ENCODE data around the gene PER1.

DNA sequence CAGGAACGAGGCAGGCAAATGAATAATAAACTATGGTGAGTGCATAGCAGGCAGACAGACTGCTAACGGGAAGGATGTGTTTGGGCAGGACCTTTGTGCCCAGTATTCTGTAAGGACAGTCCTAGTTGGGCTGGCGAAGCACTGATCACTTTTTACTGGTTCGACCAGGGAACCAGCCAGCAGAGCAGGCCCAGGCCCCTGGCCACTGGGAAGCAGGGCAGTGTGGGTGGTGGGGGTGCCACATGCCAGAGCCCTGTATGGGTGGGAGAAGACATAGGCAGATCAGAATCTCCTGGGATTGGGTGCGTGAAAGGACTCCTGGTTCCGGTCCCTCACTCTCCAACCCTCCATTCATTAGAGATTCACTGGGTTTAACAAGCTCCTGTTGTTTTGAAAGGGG, 14.5 kb upstream of the PER1 start:
- TF ChIP-seq POLR2AphosphoS5 (IDR thresholded peaks at IDR 0.05) = no peak
- TF ChIP-seq, protein P1, sequence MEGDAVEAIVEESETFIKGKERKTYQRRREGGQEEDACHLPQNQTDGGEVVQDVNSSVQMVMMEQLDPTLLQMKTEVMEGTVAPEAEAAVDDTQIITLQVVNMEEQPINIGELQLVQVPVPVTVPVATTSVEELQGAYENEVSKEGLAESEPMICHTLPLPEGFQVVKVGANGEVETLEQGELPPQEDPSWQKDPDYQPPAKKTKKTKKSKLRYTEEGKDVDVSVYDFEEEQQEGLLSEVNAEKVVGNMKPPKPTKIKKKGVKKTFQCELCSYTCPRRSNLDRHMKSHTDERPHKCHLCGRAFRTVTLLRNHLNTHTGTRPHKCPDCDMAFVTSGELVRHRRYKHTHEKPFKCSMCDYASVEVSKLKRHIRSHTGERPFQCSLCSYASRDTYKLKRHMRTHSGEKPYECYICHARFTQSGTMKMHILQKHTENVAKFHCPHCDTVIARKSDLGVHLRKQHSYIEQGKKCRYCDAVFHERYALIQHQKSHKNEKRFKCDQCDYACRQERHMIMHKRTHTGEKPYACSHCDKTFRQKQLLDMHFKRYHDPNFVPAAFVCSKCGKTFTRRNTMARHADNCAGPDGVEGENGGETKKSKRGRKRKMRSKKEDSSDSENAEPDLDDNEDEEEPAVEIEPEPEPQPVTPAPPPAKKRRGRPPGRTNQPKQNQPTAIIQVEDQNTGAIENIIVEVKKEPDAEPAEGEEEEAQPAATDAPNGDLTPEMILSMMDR (IDR thresholded peaks at IDR 0.05) = no peak
- no peak for TF ChIP-seq POLR2A (IDR thresholded peaks at IDR 0.05)
